Measurements from ENCODE around the gene SLC52A1. TPM values are rescaled to one million over a fixed set of nuclear protein-coding genes. Genes with fewer than 3 reads are reported as not detected.

The SLC52A1 gene
- total and polyA plus RNA-seq, 2 of the 13 experiments (the other 11 are each of a cell fraction or from before 2014, with no cell fraction given) = 0.03 to 0.13 TPM

GRCh38 chr17:5002121-5002788 lies 33.0 kb downstream of the SLC52A1 start:
- H3K79me2 ChIP-seq (ENCODE audit: insufficient read depth, low read length) = peaks cover 27% of the 10 kb centered on the region
- no peak overlapping the region for H2AFZ ChIP-seq (ENCODE audit: low read length)
- intact Hi-C loops (cut with micrococcal nuclease; ENCODE audit: unreplicated experiment) = no loop called here
- ATAC-seq (no peak), DNase-seq (ENCODE audit: low spot score) (no peak), FAIRE-seq (no peak)
- ChIA-PET POLR2A (interaction anchor here (1.3 kb wide), 1 partner anchor 15 kb away, joined by 3 read pairs; the partner anchor contains the start of gene CAMTA2), CTCF (ENCODE audit: low intra/inter-chr PET ratio, low total read pairs) (no interaction called here)
- H3K4me2 ChIP-seq (ENCODE audit: low read depth, low read length) = no peak overlapping the region
- no peaks in the 10 kb centered on the region for H3K9me3 ChIP-seq (ENCODE audit: low read length)
- TF ChIP-seq YY1 (IDR thresholded peaks at IDR 0.05; ENCODE audit: insufficient read depth, insufficient replicate concordance, low read depth, low read length) (no peak), NR3C1 (CRISPR knock-in tag; IDR thresholded peaks at IDR 0.05) (no peak), PHF8 (CRISPR knock-in tag; IDR thresholded peaks at IDR 0.05) (no peak), SMARCE1 (IDR thresholded peaks at IDR 0.05; ENCODE audit: borderline replicate concordance) (no peak), LCORL (IDR thresholded peaks at IDR 0.05) (no peak), LCORL (CRISPR knock-in tag; IDR thresholded peaks at IDR 0.05) (no peak), ZNF138 (CRISPR knock-in tag; IDR thresholded peaks at IDR 0.05; ENCODE audit: low read depth) (no peak), ZNF10 (CRISPR knock-in tag; IDR thresholded peaks at IDR 0.05; ENCODE audit: borderline replicate concordance, low read depth) (no peak), NFATC3 (CRISPR knock-in tag; IDR thresholded peaks at IDR 0.05) (no peak), ISL2 (CRISPR knock-in tag; IDR thresholded peaks at IDR 0.05) (no peak)
- no peak overlapping the region for H3K9ac ChIP-seq (ENCODE audit: insufficient read depth, low read depth, low read length)
- peaks cover 19 to 60% of the 10 kb centered on the region in 2 experiments for H3K36me3 ChIP-seq (replicated peaks in 1 of 2; ENCODE audit: control insufficient read depth in 1 of 2, insufficient read depth in 2 of 2, low read length in 2 of 2)
- H3K27ac ChIP-seq (ENCODE audit: extremely low read length, insufficient read depth, low read length) = no peak overlapping the region
- H4K20me1 ChIP-seq (ENCODE audit: insufficient read depth, low read length) = no peaks in the 10 kb centered on the region
- no TSS peak for BruUV-seq (replicated peaks)
- 99% methylated on average over 20 of the region's 20 CpGs for WGBS (ENCODE audit: low lambda C conversion rate)
- H3K4me1 ChIP-seq (ENCODE audit: insufficient read depth, low read length) = peaks cover 13% of the 10 kb centered on the region
- in situ Hi-C loops (cut with HindIII; ENCODE audit: extremely low pct_ligation_motif_present, low pct_unique_long_range_greater_than_20kb) = no loop called here
- no peak overlapping the region for H3K4me3 ChIP-seq (replicated peaks in 1 of 3; ENCODE audit: insufficient read depth in 1 of 3, low read depth in 2 of 3, low read length in 3 of 3)
- no peaks in the 10 kb centered on the region; a peak in 1 of 5 replicates for H3K27me3 ChIP-seq (ENCODE audit: control insufficient read depth in 1 of 2, insufficient read depth in 2 of 2, low read length in 2 of 2)

Data from HepG2 (cell line).